HS-5 (cell line): Measurements from ENCODE around the gene COL26A1.
"Not testable (repeated sequence)": the region's sequence is repeated elsewhere in the genome, so short reads cannot be mapped to it uniquely, and the experiment has no call there.

Experiments
- DNase-seq: peaks from one replicate; pipeline ENCODE4 v3.0.0-alpha.2; 2012; ENCODE audit warnings: low read depth

Gene COL26A1

GRCh38 chr7:101553771-101554445, 191.2 kb downstream of the COL26A1 start:
- no peak for DNase-seq

DNA sequence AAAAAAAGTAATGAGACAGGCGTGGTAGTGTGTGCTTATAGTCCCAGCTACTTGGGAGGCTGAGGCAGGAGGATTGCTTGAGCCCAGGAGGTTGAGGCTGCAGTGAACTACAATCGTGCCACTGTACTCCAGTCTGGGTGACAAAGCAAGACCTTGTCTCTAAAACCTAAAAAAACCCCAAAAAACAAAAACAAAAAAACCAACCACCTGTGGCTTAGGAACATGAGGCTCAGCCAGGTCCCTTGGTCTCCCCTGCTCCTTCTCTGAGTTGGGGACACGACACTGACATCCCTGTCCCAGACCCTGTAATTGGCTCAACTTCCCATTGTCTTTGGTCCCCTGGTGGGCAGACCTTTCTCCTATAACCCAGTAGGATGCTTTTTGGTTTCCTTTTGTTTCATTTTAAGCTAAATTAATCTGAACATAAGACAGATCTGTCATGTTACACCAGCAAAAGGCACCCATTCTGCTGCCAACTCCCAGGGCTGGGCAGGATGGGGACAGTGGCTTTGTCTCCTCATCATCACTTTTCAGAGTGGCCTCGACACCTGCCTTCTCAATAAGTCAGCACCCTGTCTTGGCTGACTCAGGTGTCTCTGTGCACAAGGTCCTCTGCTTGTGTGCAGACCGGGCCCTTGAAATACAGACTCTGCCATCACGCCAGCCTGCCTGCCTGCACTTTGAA, 192.1 kb downstream of the COL26A1 start:
- no peak for DNase-seq

DNA sequence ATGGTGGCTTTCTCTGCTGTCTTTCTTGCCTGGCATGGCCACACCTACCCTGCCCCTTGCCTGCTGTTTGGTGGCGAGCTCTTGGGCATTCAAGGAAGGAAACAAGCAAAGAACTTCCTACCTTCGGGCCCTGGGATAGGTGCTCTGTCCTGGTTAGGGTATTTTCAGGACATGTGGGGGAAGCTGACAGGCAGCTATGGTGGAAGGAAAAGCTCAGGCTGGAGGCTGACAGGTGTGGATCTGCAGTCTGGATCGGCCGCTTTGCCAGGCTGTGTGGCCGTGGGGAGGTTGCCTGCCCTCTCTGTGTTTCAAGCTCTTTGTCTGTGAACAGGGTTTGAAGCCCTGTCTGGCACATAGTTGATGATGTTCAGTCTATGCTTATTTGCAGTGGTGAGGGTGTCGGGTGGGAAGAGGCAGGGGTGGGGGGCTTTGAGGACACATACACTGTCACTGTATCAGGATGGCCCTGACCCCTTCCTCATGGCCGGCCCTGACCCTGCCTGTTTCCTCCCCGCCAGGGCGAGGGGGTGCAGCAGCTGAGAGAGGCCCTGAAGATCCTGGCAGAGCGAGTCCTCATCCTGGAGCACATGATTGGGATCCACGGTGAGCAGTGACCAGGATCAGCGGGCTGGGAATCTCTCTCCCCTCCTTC, 192.7 kb downstream of the COL26A1 start:
- no peak for DNase-seq

DNA sequence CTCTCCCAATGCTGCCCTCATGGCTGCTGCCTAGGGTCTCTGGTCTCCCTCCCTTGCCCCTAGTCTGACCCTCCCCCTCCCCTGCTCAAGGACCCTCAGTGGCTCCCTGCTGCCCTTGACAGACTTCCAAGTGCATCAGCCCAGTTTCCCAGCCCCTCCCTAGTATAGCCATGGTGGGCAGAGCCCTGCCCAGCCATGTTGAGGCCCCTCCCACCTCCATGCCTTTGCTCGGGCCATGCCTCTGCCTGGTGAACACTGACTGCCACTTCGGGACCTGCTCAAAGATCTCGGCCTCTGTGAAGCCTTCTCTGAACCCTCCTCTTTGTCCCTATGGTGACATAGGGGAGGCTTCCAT, 193.2 kb downstream of the COL26A1 start:
- DNase-seq = no peak

DNA sequence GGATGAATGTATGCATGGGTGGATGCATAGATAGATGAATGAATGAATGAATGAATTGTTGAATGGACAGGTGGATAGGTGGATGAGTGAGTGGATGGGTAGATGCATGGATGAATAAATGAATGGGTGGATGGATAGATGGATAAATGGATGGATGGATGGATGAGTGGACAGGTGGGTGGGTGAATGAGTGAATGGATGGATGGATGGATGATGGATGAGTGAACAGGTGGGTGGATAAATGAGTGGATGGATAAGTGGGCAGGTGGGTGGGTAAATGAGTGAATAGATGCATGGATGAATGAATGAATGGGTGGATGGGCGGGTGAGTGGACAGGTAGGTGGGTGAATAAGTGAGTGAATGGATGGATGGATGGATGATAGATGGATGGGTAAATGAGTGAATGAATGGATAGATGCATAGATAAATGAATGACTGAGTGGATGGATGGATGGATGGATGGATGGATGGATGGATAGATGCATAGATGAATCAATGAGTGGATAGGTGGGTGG, 193.8 kb downstream of the COL26A1 start:
- DNase-seq = no peak

DNA sequence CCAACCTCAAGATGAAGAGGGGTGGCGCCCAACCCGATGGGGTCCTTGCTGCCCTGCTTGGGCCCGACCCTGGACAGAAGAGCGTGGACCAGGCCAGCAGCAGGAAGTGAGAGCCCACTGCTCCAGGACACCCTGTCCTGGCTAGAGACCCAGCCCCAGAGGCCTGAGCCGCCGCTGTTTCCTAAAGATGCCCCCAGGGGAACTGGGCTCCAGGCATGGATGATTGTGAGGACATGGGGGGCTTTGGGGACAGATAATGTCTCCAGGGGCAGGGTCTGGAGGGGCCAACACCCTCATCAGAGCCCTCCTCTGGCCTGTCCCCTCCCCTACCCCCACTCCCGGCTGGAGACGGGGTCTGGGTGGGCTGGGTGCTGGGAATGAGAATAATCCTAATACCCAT, 194.7 kb downstream of the COL26A1 start:
- DNase-seq = no peak

DNA sequence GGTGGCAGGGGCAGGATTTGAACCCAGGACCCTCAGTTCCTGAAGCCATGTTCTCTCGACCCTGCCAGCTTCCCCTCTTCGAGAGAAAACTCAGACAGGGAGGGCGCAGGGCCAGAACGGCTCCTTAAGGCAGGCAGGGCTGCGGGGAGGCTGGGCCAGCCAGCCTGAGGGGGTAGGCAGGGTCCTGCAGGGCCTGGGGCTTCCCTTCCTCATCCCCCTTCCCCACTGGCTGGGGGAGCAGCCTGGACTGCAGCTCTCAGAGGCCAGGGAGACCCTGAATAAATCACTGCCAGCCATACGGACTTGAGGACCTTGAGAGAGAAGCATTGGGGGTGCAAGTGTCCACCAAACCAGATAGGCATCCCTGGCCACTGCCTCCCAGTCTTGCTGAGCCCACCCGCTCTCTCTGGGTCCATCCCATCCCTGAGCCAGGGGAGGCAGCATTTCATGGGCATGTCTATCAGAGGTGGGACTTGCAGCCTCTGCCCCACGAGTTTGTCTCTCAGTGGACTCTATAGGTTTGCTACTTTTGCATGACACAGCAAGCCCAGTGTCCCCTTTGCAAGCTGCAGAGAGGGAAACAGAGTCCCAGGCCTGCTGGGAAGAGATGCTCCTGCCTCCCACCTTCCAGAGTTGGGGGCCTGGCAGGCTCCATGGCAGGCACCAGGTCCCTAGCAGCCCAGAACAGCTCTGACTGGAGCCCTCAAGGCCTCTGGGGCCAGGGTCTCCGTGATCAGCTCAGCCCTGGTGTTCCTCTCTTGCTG, 195.5 kb downstream of the COL26A1 start:
- no peak for DNase-seq

- DNase-seq = no peak
Observed at GRCh38 chr7:101558742-101559325, 196.2 kb downstream of the COL26A1 start.

DNA sequence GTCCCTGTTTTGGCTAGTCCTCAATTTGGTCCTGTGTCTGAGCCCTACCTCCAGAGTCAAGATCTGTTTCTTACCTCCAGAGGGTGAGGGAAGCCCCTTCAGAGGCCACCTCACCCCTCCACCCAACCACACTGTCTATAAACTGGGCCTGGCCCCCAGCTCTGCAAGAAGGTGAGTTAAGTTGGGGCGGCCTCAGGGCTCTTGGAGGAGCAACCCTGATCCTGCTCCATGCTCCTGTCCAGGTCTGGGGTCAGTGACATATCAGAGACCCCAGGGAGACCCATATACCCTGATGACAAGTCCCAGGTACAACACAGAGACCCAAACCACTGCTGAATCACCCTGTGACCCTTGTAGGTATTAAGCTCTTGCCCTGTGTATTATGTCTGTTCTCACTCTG, 196.9 kb downstream of the COL26A1 start:
- no peak for DNase-seq

DNA sequence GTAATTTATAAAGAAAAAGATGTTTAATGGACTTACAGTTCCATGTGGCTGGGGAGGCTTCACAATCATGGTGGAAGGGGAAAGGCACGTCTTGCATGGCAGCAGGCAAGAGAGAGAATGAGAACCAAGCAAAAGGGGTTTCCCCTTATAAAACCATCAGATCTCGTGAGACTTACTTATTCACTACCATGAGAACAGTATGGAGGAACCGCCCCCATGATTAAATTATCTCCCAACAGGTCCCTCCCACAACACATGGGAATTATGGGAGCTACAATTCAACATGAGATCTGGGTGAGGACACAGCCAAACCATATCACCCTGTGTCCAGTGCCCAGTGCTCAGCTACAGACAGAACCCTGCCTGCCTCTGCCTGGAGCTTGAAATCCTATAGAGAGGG, 197.3 kb downstream of the COL26A1 start:
- DNase-seq = not testable (repeated sequence)

DNA sequence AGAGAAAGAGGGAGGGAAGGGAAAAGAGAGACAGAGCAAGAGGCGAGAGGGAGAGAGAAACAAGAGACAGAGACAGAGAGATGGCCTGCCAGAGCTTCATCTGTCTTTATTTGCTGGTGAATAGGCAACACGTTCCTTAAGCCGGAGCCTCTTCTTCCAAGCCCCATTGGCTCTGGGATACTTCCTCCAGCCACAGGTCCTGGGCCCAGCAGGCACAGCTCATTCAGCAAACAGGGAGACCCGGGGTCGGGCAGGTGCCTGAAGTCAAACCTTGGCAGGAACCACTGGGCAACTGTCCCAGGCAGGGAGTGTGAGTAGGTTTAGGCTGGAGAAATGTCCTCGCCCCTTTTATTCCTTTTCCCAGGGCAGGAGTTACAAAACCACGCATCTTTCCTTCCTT, 198.2 kb downstream of the COL26A1 start:
- DNase-seq = no peak

GRCh38 chr7:101561293-101561692, 198.6 kb downstream of the COL26A1 start:
- not testable (repeated sequence) for DNase-seq

DNA sequence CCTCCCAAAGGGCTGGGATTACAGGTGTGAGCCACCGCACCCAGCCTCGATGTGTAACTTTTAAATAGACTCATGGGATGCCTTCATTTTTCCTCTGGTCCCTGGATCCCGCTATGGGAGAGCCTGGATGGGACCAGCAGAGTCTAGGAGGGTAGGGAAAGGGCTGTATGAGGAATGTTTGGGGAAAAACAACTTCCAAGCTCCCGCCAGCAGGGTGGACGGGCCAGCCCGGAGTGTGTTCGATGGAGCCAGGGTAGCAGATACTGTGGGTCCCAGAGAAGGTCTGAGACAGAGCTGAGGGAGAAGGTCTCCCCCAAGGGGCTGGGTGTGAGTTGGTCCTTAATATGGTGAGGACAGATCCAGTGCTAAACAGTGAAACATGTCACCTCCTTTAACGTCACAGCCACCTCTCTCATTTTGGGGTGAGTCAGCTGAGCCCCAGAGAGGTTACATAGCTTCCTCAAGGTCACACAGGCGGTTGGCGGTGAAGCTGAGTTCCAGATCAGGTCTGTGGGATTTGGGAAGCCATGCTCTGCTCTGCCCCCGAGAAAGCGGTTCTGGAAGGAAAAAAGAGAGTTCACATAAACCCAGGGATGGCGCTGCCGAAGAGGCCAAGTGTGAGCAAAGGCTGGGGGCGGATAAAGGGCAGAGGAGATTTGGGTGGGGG, 200.0 kb downstream of the COL26A1 start:
- no peak for DNase-seq

DNA sequence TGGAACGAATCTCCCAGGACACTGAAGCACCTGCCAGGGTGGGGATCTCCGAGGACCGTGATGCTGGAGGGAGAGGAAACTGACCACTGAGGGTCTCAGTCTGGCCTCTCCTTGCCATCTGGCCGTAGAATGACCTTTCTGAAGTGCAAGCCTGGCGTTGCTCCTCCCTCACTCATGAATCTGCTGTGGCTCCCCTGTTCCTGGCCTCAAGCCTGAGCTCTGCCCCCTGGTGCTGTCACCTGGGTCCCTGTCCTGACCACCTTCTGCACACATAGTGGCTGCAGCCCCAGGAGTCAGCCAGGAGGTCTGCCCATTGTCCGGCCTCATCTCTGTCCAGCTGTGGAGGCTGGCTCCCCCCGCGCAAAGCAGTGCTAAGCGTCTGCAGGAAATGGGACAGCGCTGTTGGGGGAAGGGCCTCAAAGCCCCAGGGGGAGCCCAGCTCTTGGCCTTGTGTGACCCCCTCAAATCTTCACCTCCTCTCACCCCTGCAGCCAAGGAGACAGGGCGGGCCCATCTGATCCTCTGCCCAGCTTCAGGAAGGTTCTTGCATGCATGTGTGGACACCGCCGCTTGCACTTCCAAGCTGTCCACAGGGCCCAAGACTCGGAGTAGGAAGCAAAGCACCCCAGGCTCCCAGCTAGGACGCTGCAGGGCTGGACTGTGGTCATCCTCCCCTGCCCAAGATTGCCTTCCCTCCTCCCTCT, 200.7 kb downstream of the COL26A1 start:
- no peak for DNase-seq

GRCh38 chr7:101563943-101564777, 201.5 kb downstream of the COL26A1 start:
- DNase-seq = no peak

DNA sequence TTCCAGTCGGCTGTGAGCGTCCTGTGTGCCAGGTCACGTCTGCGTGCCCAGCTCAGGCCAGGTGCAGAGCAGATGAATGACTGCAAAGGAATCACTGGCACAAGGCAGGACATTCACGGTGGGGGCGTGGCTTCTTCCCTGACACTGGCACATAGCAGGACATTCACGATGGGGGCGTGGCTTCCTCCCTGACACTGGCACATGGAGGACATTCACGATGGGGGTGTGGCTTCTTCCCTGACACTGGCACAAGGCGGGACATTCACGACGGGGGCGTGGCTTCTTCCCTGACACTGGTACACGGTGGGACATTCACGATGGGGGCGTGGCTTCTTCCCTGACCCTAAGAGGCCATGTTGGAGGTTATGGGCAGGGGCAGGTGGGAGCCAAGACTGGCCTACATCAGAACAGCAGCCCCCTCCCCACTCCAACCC, 202.1 kb downstream of the COL26A1 start:
- DNase-seq = no peak

GRCh38 chr7:101565601-101566209, 203.0 kb downstream of the COL26A1 start:
- DNase-seq = no peak

GRCh38 chr7:101567230-101567629, 204.6 kb downstream of the COL26A1 start:
- DNase-seq = no peak

- no peak for DNase-seq
Observed at GRCh38 chr7:101572156-101572555, 209.5 kb downstream of the COL26A1 start.
